A549 treated with AZD2906 at 1 μM for 4 hours (cell line): Measurements from ENCODE around the gene FMO5. TPM values are rescaled to one million over a fixed set of nuclear protein-coding genes. Genes with fewer than 3 reads are reported as not detected.

ENCODE experiments used
- total RNA-seq: library from RNA; stranded (reverse); fragments of 200-300 nt; extraction: Qiagen RNA extraction; gene quantifications from 5 replicates; pipeline ENCODE4 v1.2.3, GENCODE V29; 2022

Gene FMO5, protein sequence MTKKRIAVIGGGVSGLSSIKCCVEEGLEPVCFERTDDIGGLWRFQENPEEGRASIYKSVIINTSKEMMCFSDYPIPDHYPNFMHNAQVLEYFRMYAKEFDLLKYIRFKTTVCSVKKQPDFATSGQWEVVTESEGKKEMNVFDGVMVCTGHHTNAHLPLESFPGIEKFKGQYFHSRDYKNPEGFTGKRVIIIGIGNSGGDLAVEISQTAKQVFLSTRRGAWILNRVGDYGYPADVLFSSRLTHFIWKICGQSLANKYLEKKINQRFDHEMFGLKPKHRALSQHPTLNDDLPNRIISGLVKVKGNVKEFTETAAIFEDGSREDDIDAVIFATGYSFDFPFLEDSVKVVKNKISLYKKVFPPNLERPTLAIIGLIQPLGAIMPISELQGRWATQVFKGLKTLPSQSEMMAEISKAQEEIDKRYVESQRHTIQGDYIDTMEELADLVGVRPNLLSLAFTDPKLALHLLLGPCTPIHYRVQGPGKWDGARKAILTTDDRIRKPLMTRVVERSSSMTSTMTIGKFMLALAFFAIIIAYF
- total RNA-seq = 0.59 to 1.1 TPM (median 0.61 TPM) in 5 replicates

GRCh38 chr1:147225193-147225730, at the start of gene FMO5:
Gene FMO5 (minus strand): TSS chr1:147225339. CDS start chr1:147225029, 310 bp downstream.

DNA sequence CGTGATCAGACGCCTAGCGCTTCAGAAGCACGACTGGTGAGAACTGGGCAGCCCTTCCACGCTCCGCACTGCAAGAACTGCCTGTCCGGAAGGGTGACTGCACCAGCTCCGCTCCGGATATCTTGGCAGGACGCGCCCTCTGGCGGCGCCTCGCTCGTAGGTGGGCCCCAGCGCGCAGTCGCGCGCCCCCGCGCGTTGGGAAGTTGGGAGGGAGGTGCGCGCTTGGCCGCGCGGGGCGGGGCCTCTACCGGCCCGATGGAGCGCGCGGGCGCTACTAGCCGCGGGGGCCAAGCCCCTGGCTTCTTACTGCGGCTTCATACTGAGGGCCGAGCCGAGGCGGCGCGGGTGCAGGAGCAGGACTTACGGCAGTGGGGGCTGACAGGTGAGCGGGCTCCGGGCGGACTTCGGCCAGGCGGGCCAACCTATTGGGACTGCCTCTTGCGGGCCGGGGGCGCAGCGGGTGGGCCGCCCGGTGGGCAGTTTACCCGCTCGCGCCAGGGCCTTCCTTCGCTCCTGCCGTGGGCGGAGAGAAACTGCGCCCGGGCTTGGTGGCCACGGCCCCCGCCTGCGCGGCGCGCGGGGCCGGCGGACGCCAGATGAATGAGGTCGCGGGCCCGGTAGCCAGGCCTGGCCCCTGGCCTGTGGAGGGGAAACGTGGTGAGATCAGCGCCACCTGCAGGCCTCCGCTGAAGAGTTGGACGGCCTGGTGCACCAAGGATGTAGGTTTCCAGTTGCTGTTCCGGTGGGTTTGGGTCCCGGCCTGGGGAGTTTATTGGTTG, 17.5 kb upstream of the FMO5 start, which contains the start of gene CHD1L:
Gene CHD1L (plus strand): TSS at position 236 of the 779 bp plus-strand sequence. CDS start 20 bp downstream, at position 256.

GRCh38 chr1:147172168-147173016, 52.7 kb downstream of the FMO5 start, which contains the start of gene PRKAB2:
Gene PRKAB2 (minus strand): TSS chr1:147172470. CDS start chr1:147172144, 326 bp downstream.

Other genes with a start within 250 kb of the FMO5 start
- 9.2 to 11.5 TPM (median 10.7 TPM) in 5 replicates for gene PRKAB2, start 52.9 kb downstream of the FMO5 start, total RNA-seq
- gene CHD1L, start 17.3 kb upstream of the FMO5 start, total RNA-seq = 29.9 to 34.9 TPM (median 31.4 TPM) in 5 replicates